BLaER1 (cell line): ENCODE results near the gene GNL3L.
"Not testable (repeated sequence)": the region's sequence is repeated elsewhere in the genome, so short reads cannot be mapped to it uniquely, and the experiment has no call there.

Source experiments
- H3K27ac ChIP-seq: shearing (Covaris generic); formaldehyde crosslinking; 2 replicates; pipeline ENCODE4 v1.8.1; 2022
- H3K27me3 ChIP-seq: shearing (Covaris generic); formaldehyde crosslinking; 2 replicates; pipeline ENCODE4 v1.8.1; 2022
- H3K36me3 ChIP-seq: shearing (Covaris generic); formaldehyde crosslinking; 2 replicates; pipeline ENCODE4 v1.8.1; 2022
- H3K4me1 ChIP-seq: shearing (Covaris generic); formaldehyde crosslinking; 2 replicates; pipeline ENCODE4 v1.8.1; 2022
- H3K4me2 ChIP-seq: shearing (Covaris generic); formaldehyde crosslinking; 2 replicates; pipeline ENCODE4 v1.8.1; 2022
- H3K4me3 ChIP-seq: shearing (Covaris generic); formaldehyde crosslinking; 2 replicates; pipeline ENCODE4 v1.8.1; 2022
- H3K9ac ChIP-seq: shearing (Covaris generic); formaldehyde crosslinking; 2 replicates; pipeline ENCODE4 v1.8.1; 2022
- H3K9me3 ChIP-seq: shearing (Covaris generic); formaldehyde crosslinking; 2 replicates; pipeline ENCODE4 v1.8.1; 2022
- H4K20me1 ChIP-seq: shearing (Covaris generic); formaldehyde crosslinking; 2 replicates; pipeline ENCODE4 v1.8.1; 2022
- Cebpa-rat ChIP-seq: shearing (Covaris generic); IDR thresholded peaks from 2 replicates; pipeline ENCODE4 v1.8.1; 2022

The GNL3L gene

DNA sequence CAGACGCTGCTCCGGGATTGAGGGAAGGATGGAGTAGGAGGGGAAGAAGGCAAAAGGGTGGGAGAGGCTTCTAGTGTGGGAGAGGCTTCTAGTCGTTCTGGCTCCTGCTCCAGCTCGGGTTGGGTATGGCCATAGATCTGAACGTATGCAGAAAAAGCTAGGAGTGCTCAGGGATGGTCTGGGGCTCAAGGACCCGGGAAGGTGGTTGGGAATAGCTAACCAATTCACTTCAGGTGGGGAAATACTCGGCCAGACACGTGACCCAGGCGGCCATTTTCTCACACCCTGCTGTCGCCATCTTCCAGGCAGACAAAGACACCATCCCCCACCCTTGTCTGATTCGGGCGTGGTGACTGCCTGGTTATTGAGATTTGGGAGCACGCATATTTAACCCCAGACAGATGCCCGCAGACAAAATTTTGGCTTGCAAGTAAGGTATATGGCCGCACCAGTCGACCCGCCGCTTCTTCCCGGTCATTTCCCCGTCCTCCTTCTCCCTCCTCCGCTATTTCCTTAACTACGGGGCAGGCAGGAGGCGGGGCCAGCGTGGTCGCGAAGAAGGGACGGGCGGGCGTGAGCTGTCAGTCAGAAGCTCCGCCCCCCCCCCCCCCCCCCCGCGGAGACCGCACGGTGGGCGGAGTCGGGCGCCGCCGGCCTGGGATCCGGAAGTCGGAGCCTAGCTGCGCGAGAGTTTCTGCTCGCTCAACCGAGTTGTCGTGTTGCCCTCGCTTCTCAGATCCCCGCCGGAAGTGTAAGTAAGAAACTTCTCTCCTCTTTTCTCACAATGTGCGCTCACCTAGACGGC is at the start of gene GNL3L:
GNL3L (plus strand) TSS at position 668 of the 805 bp plus-strand sequence. CDS start 2,348 bp downstream, outside the sequence.
- H3K4me3 ChIP-seq, result peak within 1 kb of the TSS; percentile 79
- peak within 1 kb of the TSS; percentile 81 for H3K4me2 ChIP-seq
- peaks cover 14% of the 10 kb centered on the region for H3K4me1 ChIP-seq
- no peak for TF ChIP-seq Cebpa-rat
- H3K9me3 ChIP-seq, result no peaks in the 10 kb centered on the region
- H3K27me3 ChIP-seq, result peaks cover 36% of the 10 kb centered on the region
- H4K20me1 ChIP-seq, result peaks cover 9% of the 10 kb centered on the region; the same call in 1 of the 2 replicates
- H3K27ac ChIP-seq, result peak within 1 kb of the TSS; percentile 92
- H3K9ac ChIP-seq, result peak within 1 kb of the TSS; percentile 92
- H3K36me3 ChIP-seq, result peaks cover 17% of the 10 kb centered on the region; the same call in 1 of the 2 replicates

GRCh38 chrX:54482839-54483593 is 47.0 kb upstream of the GNL3L start:
- H3K36me3 ChIP-seq, result no peaks in the 10 kb centered on the region
- peaks cover 27% of the 10 kb centered on the region for H3K4me1 ChIP-seq
- no peak overlapping the region for H3K4me2 ChIP-seq
- H4K20me1 ChIP-seq, result peaks cover 6% of the 10 kb centered on the region; the same call in 1 of the 2 replicates
- no peak overlapping the region for H3K27ac ChIP-seq
- H3K4me3 ChIP-seq, result no peak overlapping the region
- peaks cover 59% of the 10 kb centered on the region for H3K27me3 ChIP-seq
- no peak for TF ChIP-seq Cebpa-rat
- H3K9me3 ChIP-seq, result no peaks in the 10 kb centered on the region
- H3K9ac ChIP-seq, result no peak overlapping the region

DNA sequence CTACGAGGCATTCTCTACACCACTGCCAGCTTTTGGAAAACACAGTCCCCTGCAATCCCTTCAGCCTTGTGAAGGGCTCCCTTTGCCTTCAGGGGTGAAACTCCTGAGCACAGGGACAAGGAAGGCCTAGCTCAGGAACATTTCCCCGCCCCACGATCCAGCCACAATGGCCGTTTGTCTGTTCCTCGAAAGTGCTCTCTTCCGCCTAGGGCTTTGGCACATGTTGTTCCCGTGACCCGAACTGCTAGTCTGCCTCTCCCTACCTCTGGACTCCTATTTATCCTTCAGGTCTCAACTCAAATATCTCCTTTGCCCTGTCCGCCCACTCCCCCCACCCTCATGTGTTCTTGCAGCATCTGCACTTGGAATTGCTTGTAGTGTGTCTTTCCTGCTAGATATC is 46.1 kb upstream of the GNL3L start:
- H4K20me1 ChIP-seq, result no peaks in the 10 kb centered on the region; the same call in 1 of the 2 replicates
- no peak overlapping the region for H3K4me3 ChIP-seq
- H3K9me3 ChIP-seq, result peaks cover 7% of the 10 kb centered on the region; the same call in 1 of the 2 replicates
- no peak overlapping the region for H3K27ac ChIP-seq
- no peaks in the 10 kb centered on the region for H3K36me3 ChIP-seq
- peaks cover 20% of the 10 kb centered on the region for H3K4me1 ChIP-seq
- no peak overlapping the region for H3K4me2 ChIP-seq
- peaks cover 50% of the 10 kb centered on the region for H3K27me3 ChIP-seq
- H3K9ac ChIP-seq, result no peak overlapping the region
- TF ChIP-seq Cebpa-rat, result no peak

- Histone ChIP-seq H3K9me3 (peaks cover 14% of the 10 kb centered on the region), H4K20me1 (no peaks in the 10 kb centered on the region; the same call in 1 of the 2 replicates), H3K27ac (no peak overlapping the region), H3K36me3 (no peaks in the 10 kb centered on the region), H3K9ac (no peak overlapping the region), H3K4me2 (no peak overlapping the region), H3K4me3 (no peak overlapping the region), H3K27me3 (peaks cover 43% of the 10 kb centered on the region), H3K4me1 (peaks cover 12% of the 10 kb centered on the region)
- TF ChIP-seq Cebpa-rat, result no peak
Measured at GRCh38 chrX:54484666-54485065, 45.4 kb upstream of the GNL3L start.

DNA sequence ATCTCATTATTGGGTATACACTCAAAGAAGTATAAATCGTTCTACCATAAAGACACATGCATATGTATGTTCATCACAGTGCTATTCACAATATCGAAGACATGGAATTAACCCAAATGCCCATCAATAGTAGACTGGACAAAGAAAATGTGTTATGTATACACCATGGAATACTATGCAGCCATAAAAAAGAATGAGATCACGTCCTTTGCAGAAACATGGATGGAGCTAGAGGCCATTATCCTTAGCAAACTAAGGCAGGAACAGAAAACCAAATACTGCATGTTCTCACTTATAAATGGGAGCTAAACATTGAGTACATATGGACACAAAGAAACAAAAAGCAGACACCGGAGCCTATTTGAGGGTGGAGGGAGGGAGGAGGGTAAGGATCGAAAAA is 40.2 kb upstream of the GNL3L start:
- H3K9me3 ChIP-seq, result peaks cover 21% of the 10 kb centered on the region
- not testable (repeated sequence) for H3K4me2 ChIP-seq, H3K4me1 ChIP-seq, H3K27ac ChIP-seq, H3K36me3 ChIP-seq, H3K9ac ChIP-seq, H4K20me1 ChIP-seq, H3K4me3 ChIP-seq
- H3K27me3 ChIP-seq, result peaks cover 30% of the 10 kb centered on the region

- Histone ChIP-seq H3K9me3 (peaks cover 30% of the 10 kb centered on the region), H3K36me3 (no peaks in the 10 kb centered on the region), H4K20me1 (no peaks in the 10 kb centered on the region), H3K27me3 (peaks cover 39% of the 10 kb centered on the region), H3K27ac (no peak overlapping the region), H3K4me1 (peaks cover 6% of the 10 kb centered on the region; the same call in 1 of the 2 replicates), H3K4me2 (no peak overlapping the region), H3K4me3 (no peak overlapping the region), H3K9ac (no peak overlapping the region)
- no peak for TF ChIP-seq Cebpa-rat
Measured at GRCh38 chrX:54492340-54492739, 37.7 kb upstream of the GNL3L start.

DNA sequence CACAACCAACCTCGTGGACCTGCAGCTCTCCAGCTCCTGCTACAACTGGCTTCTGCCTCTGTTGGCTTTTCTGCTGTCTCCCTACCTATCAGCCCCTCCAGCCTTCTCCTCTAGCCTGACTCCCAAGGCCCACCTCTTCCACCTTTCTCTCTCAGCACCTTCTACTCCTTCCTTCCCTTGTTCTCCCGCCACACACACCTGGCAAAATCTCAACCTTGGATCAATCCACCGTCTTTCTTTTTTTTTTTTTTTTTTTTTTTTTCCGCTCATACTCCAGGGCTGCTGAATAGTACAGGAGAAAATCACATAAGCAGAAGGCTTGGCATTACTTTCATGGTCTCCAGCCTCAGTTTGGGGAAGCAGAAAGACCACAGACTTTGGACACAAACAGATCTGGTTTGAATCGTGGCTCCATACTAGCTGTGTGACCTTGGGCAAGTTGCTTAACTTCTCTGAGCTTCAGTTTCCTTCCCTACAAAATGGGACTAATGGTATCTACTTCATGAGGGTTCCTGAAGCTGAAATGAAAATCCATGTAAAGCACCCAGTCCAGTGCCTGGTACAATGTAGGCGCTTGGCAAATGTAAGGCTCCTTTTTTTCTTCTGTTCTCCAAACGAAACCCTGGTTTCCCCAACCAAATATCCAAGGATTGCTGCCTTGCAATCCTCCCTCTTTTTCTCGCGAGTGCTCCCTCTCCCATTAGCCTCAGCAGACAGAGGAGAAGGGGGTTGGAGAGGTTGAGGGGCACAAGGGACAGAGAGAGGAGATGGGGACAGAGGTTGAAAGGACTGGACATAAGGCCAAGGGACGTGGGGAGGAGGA is 35.6 kb upstream of the GNL3L start:
- peaks cover 6% of the 10 kb centered on the region; the same call in 1 of the 2 replicates for H3K4me1 ChIP-seq
- no peaks in the 10 kb centered on the region for H3K36me3 ChIP-seq
- H3K4me2 ChIP-seq, result peak overlapping the region; percentile 81
- H3K27ac ChIP-seq, result no peak overlapping the region
- H3K4me3 ChIP-seq, result peak overlapping the region; percentile 72
- H4K20me1 ChIP-seq, result no peaks in the 10 kb centered on the region
- H3K9me3 ChIP-seq, result peaks cover 19% of the 10 kb centered on the region
- H3K9ac ChIP-seq, result peak overlapping the region; percentile 78; the same call in 1 of the 2 replicates
- TF ChIP-seq Cebpa-rat, result no peak
- peaks cover 55% of the 10 kb centered on the region for H3K27me3 ChIP-seq

DNA sequence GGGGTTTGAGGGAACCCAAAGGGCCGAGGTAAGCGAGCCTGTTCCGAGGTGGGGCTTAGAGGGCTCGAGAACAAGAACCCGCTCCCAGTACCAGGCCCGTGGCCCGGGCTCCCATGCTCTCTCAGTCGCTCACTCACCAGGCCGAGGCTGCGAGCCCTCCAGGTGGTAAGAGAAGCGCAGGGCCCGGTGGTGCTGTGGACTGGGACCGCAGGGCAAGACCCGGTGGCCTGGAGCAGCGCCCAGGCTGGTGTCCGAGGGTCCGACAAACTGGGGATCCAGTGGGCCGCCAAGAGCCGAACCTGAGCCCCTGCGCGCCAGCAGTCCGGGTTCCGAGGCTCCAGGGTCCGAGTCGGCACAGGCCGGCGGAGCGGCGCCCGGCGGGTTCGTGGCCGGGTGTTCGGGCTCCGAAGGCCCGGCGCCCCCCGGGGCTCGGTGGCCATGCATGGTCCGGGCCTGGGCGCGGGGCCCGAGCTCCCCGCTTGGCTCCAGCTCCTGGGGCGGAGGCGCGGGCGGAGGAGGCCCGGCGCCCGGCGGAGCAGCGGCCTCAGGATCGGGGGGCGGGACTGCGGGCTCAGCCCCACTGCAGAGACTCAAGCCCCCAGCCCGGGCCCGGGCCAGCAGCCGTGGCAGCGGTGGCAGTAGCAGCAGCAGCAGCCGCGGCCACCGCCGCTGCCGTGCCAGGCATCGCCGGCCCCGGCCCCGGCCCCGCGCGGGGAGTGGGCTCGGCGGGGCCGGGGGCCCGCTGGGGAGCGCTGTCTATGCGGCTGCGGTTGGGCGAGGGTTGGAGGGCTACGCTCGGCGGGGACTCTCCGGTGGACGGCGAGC is 34.8 kb upstream of the GNL3L start:
- Histone ChIP-seq H3K4me3 (peak overlapping the region; percentile 72), H3K36me3 (no peaks in the 10 kb centered on the region), H4K20me1 (no peaks in the 10 kb centered on the region), H3K27me3 (peaks cover 55% of the 10 kb centered on the region), H3K9ac (peak overlapping the region; percentile 78), H3K9me3 (peaks cover 12% of the 10 kb centered on the region; the same call in 1 of the 2 replicates), H3K4me2 (peak overlapping the region; percentile 81), H3K27ac (peak overlapping the region; percentile 51), H3K4me1 (peaks cover 6% of the 10 kb centered on the region; the same call in 1 of the 2 replicates)
- TF ChIP-seq Cebpa-rat, result no peak
